Measurements from ENCODE around the gene SATB2. TPM values are rescaled to one million over a fixed set of nuclear protein-coding genes. Genes with fewer than 3 reads are reported as not detected.

The SATB2 gene
- total RNA-seq, 1 donor from 2014 or later = 4.0 TPM

DNA sequence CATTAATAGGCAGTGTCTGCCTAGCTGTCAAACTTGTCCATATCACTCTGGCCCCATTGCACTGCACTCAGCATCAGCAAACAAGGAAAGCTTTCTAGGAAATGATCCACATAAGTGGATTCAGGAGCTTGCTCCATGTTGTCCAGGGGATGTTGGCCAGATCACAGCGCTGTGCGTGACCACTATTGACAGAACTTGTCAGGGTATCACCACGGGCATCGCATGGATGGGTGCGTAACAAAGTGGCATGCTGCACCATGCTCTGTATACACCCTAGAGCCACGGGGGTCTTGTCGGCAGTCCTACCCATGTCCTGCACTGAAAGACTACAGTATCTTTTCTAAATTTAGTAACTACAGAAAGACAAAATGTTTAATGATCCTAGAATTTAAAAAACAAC lies 15.6 kb downstream of the SATB2 start:
- TF ChIP-seq, protein P1, sequence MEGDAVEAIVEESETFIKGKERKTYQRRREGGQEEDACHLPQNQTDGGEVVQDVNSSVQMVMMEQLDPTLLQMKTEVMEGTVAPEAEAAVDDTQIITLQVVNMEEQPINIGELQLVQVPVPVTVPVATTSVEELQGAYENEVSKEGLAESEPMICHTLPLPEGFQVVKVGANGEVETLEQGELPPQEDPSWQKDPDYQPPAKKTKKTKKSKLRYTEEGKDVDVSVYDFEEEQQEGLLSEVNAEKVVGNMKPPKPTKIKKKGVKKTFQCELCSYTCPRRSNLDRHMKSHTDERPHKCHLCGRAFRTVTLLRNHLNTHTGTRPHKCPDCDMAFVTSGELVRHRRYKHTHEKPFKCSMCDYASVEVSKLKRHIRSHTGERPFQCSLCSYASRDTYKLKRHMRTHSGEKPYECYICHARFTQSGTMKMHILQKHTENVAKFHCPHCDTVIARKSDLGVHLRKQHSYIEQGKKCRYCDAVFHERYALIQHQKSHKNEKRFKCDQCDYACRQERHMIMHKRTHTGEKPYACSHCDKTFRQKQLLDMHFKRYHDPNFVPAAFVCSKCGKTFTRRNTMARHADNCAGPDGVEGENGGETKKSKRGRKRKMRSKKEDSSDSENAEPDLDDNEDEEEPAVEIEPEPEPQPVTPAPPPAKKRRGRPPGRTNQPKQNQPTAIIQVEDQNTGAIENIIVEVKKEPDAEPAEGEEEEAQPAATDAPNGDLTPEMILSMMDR (IDR thresholded peaks at IDR 0.05; ENCODE audit: unreplicated experiment) = no peak
- H3K36me3 Mint-ChIP-seq = no peaks in the 10 kb centered on the region
- H3K4me3 Mint-ChIP-seq = no peak overlapping the region
- H3K27ac Mint-ChIP-seq = no peak overlapping the region
- no peaks in the 10 kb centered on the region for H3K4me1 Mint-ChIP-seq
- H3K9me3 Mint-ChIP-seq = no peaks in the 10 kb centered on the region
- DNase-seq (ENCODE audit: low spot score in 2 of 2, unreplicated experiment in 2 of 2) = no peak
- H3K27me3 Mint-ChIP-seq (ENCODE audit: low read depth) = peaks cover 43% of the 10 kb centered on the region

DNA sequence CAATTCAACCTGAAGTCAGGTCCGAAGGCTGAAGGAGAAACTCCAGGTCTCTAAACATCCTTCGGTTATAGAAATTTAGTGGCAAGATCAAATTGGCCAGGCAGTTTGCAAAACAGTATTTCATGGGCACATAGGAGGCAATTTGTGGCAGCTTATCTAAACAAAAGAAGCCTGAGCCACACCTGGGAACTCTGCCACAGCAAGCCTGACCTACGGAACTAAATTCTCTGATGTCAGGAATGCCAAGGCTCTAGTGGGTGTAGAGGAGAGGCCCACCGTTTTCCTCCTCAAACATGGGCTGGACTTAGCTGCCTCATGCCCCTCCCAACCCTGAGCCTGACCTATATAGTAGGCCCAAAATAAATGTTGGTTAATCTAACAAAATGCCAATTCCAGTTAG lies 16.0 kb downstream of the SATB2 start:
- DNase-seq (ENCODE audit: low spot score in 2 of 2, unreplicated experiment in 2 of 2) = no peak
- H3K36me3 Mint-ChIP-seq = no peaks in the 10 kb centered on the region
- no peak overlapping the region for H3K27ac Mint-ChIP-seq
- TF ChIP-seq, protein P1 (IDR thresholded peaks at IDR 0.05; ENCODE audit: unreplicated experiment) = no peak
- H3K9me3 Mint-ChIP-seq = no peaks in the 10 kb centered on the region
- peaks cover 39% of the 10 kb centered on the region for H3K27me3 Mint-ChIP-seq (ENCODE audit: low read depth)
- H3K4me3 Mint-ChIP-seq = no peak overlapping the region
- H3K4me1 Mint-ChIP-seq = no peaks in the 10 kb centered on the region

DNA sequence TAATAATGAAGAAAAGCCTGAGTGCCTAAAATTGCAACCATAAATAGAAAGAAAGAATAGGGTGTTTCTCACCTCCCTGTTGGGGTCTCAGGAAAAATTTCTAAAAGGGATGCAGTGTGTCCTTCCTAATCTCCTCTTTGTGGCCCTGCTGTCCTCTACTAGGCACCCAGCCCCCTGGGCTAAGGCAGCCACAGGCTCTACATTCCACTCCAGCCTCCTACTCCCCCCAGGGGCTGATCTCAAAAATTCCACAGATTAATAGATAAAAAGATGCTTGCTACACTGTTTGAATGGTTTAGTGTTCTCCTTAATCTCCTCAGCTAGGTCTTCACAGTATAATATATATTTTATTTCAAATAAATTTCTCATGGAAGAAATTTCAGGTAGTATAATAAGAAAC lies 17.6 kb downstream of the SATB2 start:
- no peaks in the 10 kb centered on the region for H3K36me3 Mint-ChIP-seq
- no peak for DNase-seq (ENCODE audit: low spot score in 2 of 2, unreplicated experiment in 2 of 2)
- H3K4me1 Mint-ChIP-seq = no peaks in the 10 kb centered on the region
- H3K27ac Mint-ChIP-seq = no peak overlapping the region
- H3K27me3 Mint-ChIP-seq (ENCODE audit: low read depth) = peaks cover 22% of the 10 kb centered on the region
- no peaks in the 10 kb centered on the region for H3K9me3 Mint-ChIP-seq
- H3K4me3 Mint-ChIP-seq = no peak overlapping the region
- TF ChIP-seq, protein P1 (IDR thresholded peaks at IDR 0.05; ENCODE audit: unreplicated experiment) = no peak

DNA sequence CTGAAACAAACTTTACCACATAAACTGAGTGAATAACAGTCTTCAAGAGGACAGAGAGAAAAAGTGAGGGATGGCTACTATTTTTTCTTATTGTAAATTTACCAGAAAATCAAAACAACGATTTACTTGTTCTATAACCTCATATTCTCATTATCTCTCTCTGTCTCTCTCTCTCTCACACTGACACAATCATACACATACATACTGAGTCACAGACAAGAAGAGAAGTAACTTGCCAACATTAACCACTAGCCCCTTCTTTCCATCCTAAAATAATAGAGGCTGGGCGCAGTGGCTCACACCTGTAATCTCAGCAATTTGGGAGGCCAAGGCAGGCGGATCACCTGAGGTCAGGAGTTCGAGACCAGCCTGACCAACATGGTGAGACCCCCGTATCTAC lies 18.2 kb downstream of the SATB2 start:
- Mint-ChIP-seq H3K36me3 (no peaks in the 10 kb centered on the region), H3K4me1 (no peaks in the 10 kb centered on the region), H3K4me3 (no peak overlapping the region), H3K27ac (no peak overlapping the region), H3K9me3 (no peaks in the 10 kb centered on the region), H3K27me3 (ENCODE audit: low read depth) (peaks cover 17% of the 10 kb centered on the region)
- no peak for DNase-seq (ENCODE audit: low spot score in 2 of 2, unreplicated experiment in 2 of 2)
- TF ChIP-seq, protein P1 (IDR thresholded peaks at IDR 0.05; ENCODE audit: unreplicated experiment) = no peak

DNA sequence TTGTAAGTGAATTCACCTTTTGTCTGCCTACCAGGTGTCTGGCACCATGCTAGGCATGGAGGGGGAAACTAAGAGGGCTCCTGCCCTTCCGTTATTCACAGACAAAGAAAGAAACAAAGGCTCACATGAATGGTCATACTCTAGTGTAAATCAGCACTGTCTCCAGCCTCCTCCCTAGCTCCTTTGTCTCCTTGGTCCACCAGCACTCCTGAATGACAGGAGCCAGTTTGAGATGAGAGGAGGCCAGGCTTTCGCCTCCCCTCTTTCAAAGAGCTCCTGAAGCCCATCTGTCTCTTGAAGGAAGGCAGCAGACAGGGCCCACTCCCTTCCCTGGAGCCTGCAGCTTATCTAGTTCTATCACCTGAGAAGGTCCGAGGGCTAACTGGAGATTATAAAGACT lies 18.7 kb downstream of the SATB2 start:
- DNase-seq (ENCODE audit: low spot score in 2 of 2, unreplicated experiment in 2 of 2) = no peak
- Mint-ChIP-seq H3K9me3 (no peaks in the 10 kb centered on the region), H3K4me3 (no peak overlapping the region), H3K4me1 (no peaks in the 10 kb centered on the region), H3K27ac (no peak overlapping the region), H3K36me3 (no peaks in the 10 kb centered on the region), H3K27me3 (ENCODE audit: low read depth) (peaks cover 15% of the 10 kb centered on the region)
- TF ChIP-seq, protein P1 (IDR thresholded peaks at IDR 0.05; ENCODE audit: unreplicated experiment) = no peak

DNA sequence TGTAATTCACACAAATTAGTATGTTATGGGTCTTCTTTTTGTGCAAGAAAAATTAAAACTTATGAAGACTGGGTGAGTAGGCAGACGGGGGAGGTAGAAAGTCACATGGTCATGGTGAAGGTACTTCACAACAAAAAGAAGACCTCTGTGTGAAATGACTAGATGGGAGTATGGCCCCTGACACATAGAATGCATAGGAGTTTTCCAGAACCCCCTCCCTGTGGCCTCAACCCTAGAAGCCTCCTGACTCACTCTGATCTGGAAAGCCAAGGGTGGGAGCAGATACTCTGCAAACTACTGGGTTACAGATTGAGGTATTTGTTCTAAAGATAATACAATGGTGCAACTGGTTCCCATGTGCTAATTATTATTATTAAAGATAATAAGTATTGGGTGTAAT lies 23.2 kb downstream of the SATB2 start:
- Mint-ChIP-seq H3K4me3 (no peak overlapping the region), H3K27me3 (ENCODE audit: low read depth) (peaks cover 29% of the 10 kb centered on the region), H3K36me3 (no peaks in the 10 kb centered on the region), H3K9me3 (no peaks in the 10 kb centered on the region), H3K4me1 (peaks cover 4% of the 10 kb centered on the region), H3K27ac (no peak overlapping the region)
- no peak for DNase-seq (ENCODE audit: low spot score in 2 of 2, unreplicated experiment in 2 of 2)
- TF ChIP-seq, protein P1 (IDR thresholded peaks at IDR 0.05; ENCODE audit: unreplicated experiment) = no peak

Data from mesothelial cell of epicardium (in vitro differentiated cells).